NOMO-1 (cell line): ENCODE results near the gene SIX1.

ENCODE experiments used
- DNase-seq, 2 experiments: peaks; one replicate each; lab custom pipeline; 2025; ENCODE audit not compliant: unreplicated experiment in 2 of 2; lab: John Stamatoyannopoulos, UW

Gene SIX1

DNA sequence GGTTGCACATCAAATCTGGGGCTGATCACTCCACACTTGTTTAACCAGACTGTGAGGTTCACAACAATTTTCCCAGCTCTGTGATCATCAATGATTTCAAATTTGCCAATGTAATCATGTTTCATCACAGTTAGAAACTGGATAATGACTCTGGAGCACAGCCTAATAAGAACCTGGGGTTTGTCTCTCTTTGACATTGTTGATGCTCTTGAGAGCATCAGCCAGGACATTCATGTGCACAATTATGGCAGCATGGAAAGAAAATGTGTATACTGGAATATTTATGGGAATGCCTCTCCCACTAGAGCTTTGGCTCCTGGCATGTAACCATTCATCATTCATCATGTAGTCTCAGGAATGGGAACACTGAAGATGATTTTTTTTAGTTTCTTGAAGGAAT is 47.0 kb downstream of the SIX1 start:
- DNase-seq = no peak

DNA sequence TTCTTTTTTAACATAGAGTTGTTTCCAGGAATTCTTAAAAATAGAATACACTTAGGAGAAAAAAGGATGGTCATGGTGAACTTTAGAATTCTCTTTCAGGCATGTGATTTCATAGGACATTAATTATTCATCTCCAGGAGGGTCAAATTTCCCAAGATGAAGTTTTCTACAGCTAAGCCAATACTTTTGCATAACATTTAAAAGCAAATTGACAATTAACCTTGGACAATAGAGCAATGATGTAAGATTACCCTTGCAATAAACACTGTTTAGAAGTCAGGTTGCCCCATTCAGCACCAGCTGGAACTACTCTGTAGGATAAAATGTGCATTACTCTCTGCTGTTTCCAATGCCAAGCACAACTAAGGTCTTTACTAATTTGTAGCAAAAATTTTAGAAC is 49.5 kb downstream of the SIX1 start:
- no peak for DNase-seq

DNA sequence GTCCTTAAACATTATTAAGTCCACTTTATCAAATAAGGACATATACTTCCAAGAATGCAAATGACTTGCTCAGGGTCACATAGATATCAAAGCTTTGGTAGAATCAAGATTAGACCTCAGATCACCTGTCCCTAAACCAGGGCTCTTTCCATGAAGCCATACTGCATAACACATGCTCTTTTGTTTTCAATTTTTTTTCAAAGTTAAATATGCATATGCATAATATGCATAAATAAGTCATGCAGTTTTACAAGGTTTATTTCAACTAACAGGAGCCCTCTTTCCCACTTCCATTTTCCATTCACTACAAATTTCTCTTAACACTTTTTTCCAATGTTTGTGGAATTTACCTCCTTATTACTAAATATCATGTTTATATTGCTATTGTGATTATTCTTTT is 53.1 kb downstream of the SIX1 start:
- no peak for DNase-seq

DNA sequence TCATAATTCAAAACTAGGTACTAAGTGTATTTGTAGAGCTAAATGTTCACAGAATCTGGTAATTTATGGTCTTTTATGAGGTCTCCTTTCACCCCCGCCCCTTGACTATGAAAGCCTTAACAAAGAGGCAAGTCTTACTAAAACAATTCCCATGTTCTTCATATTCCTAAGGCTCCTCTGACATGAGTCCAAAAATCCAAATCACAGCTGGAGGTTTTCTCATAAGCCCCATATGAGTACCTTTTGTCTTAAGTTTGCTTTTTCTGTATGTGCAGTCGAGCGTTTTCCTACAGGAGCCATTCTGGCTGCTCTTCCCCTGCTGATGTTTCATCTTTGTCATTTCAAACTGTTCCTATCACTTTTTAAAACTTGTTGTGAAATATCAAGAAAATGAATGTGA is 55.2 kb downstream of the SIX1 start:
- no peak for DNase-seq
